GM12873 (cell line): ENCODE results near the gene AGAP3.

Experiments
- CTCF ChIP-seq: IDR thresholded peaks from 2 replicates; pipeline ENCODE4 v1.5.1; 2012; ENCODE audit warnings: low read depth, mild to moderate bottlenecking, moderate library complexity, low read length, control low read depth; ENCODE audit not compliant: insufficient read depth; ENCODE audit errors: missing control alignments

AGAP3 gene

GRCh38 chr7:151045967-151046366, 40.3 kb upstream of the AGAP3 start:
- TF ChIP-seq CTCF, result no peak

- TF ChIP-seq CTCF, result no peak
Measured at GRCh38 chr7:151046603-151047573, 39.4 kb upstream of the AGAP3 start.

- TF ChIP-seq CTCF, result no peak
Measured at GRCh38 chr7:151047976-151048815, 38.1 kb upstream of the AGAP3 start, which contains the start of gene ASIC3. Gene ASIC3, plus strand, starts transcription at chr7:151048531. Its CDS starts 355 bp downstream, at chr7:151048886.

GRCh38 chr7:151048911-151049463, 37.3 kb upstream of the AGAP3 start:
- no peak for TF ChIP-seq CTCF

GRCh38 chr7:151051108-151051507, 35.2 kb upstream of the AGAP3 start:
- TF ChIP-seq CTCF, result no peak

GRCh38 chr7:151053096-151053495, 33.2 kb upstream of the AGAP3 start:
- no peak for TF ChIP-seq CTCF

- TF ChIP-seq CTCF, result no peak
Measured at GRCh38 chr7:151053751-151054150, 32.5 kb upstream of the AGAP3 start.
